Prostate gland (tissue), 2 donors: ENCODE measurements around the gene SLC45A3. TPM values are rescaled to one million over a fixed set of nuclear protein-coding genes. Genes with fewer than 3 reads are reported as not detected.

Source experiments
- DNase-seq: peaks from one replicate; pipeline ENCODE4 v3.0.0-alpha.2; 2019; ENCODE audit warnings: low spot score
- H3K27ac ChIP-seq, 2 donors: fragments of 200-600 bp; sonication (generic); 2 replicates each; pipeline ENCODE4 v1.5.1; 2017 to 2019
- H3K27me3 ChIP-seq: fragments of 200-600 bp; sonication (generic); replicated peaks from 2 replicates; pipeline ENCODE4 v1.5.1; 2019; ENCODE audit not compliant: insufficient read depth
- H3K36me3 ChIP-seq, 2 donors: fragments of 200-600 bp; sonication (generic); 1 replicate in 1 of 2; 2 replicates in 1 of 2; pipeline versions ENCODE4 v1.5.1 to v1.8.1; 2017 to 2019
- H3K4me1 ChIP-seq: fragments of 200-600 bp; sonication (generic); replicated peaks from 2 replicates; pipeline ENCODE4 v1.5.1; 2019
- H3K4me3 ChIP-seq, 2 donors: fragments of 200-600 bp; sonication (generic); 2 replicates each; pipeline ENCODE4 v1.5.1; 2017 to 2019
- H3K9me3 ChIP-seq: fragments of 200-600 bp; sonication (generic); 2 replicates; pipeline ENCODE4 v1.5.1; 2017
- POLR2A ChIP-seq: fragments of 450-650 bp; IDR thresholded peaks from one replicate; pipeline ENCODE4 v1.6.1; 2016; ENCODE audit warnings: antibody characterized with exemption, mild to moderate bottlenecking
- POLR2AphosphoS5 ChIP-seq: sonication (generic); formaldehyde crosslinking; IDR thresholded peaks from one replicate; pipeline ENCODE4 v1.6.1; 2017; ENCODE audit warnings: antibody characterized with exemption
- WGBS: methylation state at CpG from one replicate; pipeline ENCODE4 v1.1.5; 2018; 5-methylcytosine and 5-hydroxymethylcytosine counted together
- intact Hi-C: fragments of 100-400 bp; cut with DNase I; formaldehyde crosslinking; loops from one replicate; pipeline ENCODE4 v1.14.2; 2022
- total RNA-seq, 2 donors: library from RNA; depleted of rRNA; stranded (reverse); fragments of >200 nt; gene quantifications; one replicate each; pipeline ENCODE4 v1.1.0, GENCODE V29; 2016
- TF ChIP-seq, protein P1 (sequence below), 4 experiments: fragments of 200-600 bp in 2 of 4; fragments of 450-650 bp in 2 of 4; sonication (generic) in 2 of 4; IDR thresholded peaks; 1 replicate in 3 of 4; 2 replicates in 1 of 4; pipeline ENCODE4 v1.5.1; 2016 to 2019; ENCODE audit warnings: antibody characterized with exemption in 4 of 4, mild to moderate bottlenecking in 2 of 4, moderate library complexity in 2 of 4

The SLC45A3 gene
- total RNA-seq, 2 donors from 2014 or later = 505 to 1,326 TPM

DNA sequence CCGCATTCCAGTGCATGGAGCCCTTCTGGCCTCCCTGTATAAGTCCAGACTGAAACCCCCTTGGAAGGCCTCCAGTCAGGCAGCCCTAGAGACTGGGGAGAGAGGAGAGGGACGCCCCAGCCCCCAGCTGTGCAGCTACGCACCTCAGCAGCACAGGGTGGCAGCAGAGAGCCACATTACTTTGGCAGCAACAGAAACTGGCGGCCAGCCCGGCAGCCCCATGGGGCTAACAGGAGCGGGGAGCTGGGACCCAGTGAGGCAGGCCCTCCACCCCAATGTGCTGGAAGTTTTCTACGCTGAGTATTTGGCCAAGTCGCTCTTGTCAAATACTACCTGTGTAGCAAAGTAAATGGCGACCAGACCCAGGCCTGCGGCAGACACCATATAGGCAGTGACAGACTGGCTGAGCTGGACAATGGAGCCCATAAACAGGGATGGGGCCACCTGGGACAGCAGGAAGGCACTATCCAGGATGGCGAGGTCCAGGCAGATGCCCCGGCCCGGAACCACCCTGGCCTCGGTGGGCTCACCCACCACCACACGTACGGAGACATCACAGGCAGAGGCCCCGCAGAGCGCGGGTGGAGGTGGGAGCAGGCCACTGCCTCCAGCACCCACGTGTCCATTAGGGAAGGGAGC lies 21.2 kb downstream of the SLC45A3 start:
- peak; percentile 75 for DNase-seq
- intact Hi-C loops = loop anchor here (5.0 kb wide), 1 partner anchor 132 kb away; no protein-coding TSS in a partner anchor
- 18% methylated on average over 11 of the region's 20 CpGs for WGBS

DNA sequence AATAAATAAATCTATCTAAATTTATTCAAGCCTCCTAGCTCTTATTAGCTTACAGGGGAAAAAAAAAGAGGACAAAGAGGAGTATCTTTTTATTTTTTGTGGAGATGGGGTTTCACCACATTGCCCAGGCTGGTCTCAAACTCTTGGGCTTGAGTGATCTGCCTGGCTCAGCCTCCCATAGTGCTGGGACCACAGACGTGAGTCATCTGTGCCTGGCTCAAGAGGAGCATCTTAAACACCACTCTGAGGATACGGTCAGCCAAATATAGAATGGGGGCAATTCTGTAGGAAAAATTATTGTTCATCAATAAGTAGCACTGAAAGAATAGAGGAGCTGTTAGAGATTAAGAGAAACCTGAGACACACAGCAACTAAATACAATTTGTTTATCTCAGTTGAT lies 24.1 kb downstream of the SLC45A3 start:
- intact Hi-C loops = loop anchor here (5.0 kb wide), 1 partner anchor 129 kb away; no protein-coding TSS in a partner anchor

More for the DNA sequence above, 21.2 kb downstream of the SLC45A3 start:
- H3K9me3 ChIP-seq = no peaks in the 10 kb centered on the region
- peak overlapping the region in 1 of 2 donors; percentile 89 for H3K27ac ChIP-seq
- TF ChIP-seq POLR2A (no peak), POLR2AphosphoS5 (peak; percentile 18)
- TF ChIP-seq, protein P1, sequence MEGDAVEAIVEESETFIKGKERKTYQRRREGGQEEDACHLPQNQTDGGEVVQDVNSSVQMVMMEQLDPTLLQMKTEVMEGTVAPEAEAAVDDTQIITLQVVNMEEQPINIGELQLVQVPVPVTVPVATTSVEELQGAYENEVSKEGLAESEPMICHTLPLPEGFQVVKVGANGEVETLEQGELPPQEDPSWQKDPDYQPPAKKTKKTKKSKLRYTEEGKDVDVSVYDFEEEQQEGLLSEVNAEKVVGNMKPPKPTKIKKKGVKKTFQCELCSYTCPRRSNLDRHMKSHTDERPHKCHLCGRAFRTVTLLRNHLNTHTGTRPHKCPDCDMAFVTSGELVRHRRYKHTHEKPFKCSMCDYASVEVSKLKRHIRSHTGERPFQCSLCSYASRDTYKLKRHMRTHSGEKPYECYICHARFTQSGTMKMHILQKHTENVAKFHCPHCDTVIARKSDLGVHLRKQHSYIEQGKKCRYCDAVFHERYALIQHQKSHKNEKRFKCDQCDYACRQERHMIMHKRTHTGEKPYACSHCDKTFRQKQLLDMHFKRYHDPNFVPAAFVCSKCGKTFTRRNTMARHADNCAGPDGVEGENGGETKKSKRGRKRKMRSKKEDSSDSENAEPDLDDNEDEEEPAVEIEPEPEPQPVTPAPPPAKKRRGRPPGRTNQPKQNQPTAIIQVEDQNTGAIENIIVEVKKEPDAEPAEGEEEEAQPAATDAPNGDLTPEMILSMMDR (IDR thresholded peaks at IDR 0.05) = peak; percentile 63 to 92 (median 76)
- H3K4me1 ChIP-seq = peaks cover 12% of the 10 kb centered on the region
- peaks cover 10 to 24% of the 10 kb centered on the region in 2 donors for H3K36me3 ChIP-seq
- no peaks in the 10 kb centered on the region for H3K27me3 ChIP-seq
- no peak overlapping the region for H3K4me3 ChIP-seq

DNA sequence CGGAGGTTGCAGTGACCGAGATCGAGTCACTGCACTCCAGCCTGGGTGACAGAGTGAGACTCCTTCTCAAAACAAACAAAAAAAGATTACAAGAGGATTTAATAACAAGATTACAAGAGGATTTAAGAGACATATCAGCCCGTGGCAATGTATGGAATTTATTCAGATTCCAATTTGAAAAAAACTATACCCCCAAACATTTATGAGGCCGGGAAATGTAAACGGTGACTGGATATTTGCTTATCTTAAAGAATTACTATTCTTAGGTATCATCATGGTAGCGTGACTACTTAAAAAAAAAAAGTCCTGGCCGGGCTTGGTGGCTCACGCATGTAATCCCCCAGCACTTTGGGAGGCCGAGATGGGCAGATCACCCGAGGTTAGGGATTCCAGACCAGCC lies 27.3 kb downstream of the SLC45A3 start:
- TF ChIP-seq, protein P1 (IDR thresholded peaks at IDR 0.05) = no peak
- TF ChIP-seq POLR2A (no peak), POLR2AphosphoS5 (no peak)
- WGBS = 60% methylated on average over 11 of the region's 11 CpGs
- Histone ChIP-seq H3K36me3 (no peaks in the 10 kb centered on the region), H3K4me3 (no peak overlapping the region), H3K4me1 (no peaks in the 10 kb centered on the region), H3K27ac (no peak overlapping the region), H3K27me3 (no peaks in the 10 kb centered on the region), H3K9me3 (no peaks in the 10 kb centered on the region)
- intact Hi-C loops = no loop called here
- no peak for DNase-seq

More for the DNA sequence above, 24.1 kb downstream of the SLC45A3 start:
- H3K27me3 ChIP-seq = no peaks in the 10 kb centered on the region
- DNase-seq = no peak
- H3K4me1 ChIP-seq = peaks cover 9% of the 10 kb centered on the region
- TF ChIP-seq POLR2AphosphoS5 (no peak), POLR2A (no peak)
- TF ChIP-seq, protein P1 (IDR thresholded peaks at IDR 0.05) = no peak
- no peak overlapping the region for H3K27ac ChIP-seq
- no peak overlapping the region for H3K4me3 ChIP-seq
- H3K36me3 ChIP-seq = peaks cover 6 to 7% of the 10 kb centered on the region in 2 donors
- 48% methylated on average over 2 of the region's 2 CpGs for WGBS
- H3K9me3 ChIP-seq = no peaks in the 10 kb centered on the region

DNA sequence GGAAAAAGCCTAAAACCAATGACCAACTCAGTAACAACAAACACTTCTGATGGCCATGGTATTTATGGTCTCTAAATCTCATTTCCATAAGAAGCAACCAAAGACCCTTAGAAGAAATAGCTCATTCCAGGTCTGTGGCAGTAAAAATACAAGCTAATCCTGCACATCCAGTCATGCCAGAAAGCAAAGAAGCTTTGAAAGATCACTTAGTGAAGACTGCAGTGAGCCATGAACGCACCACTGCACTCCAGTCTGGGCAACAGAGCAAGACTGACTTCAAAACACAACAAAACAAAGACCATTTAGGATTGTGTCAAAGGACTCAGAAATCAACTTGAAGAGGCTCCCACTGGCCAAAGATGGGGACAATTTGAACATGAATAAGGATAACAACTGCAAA lies 30.1 kb downstream of the SLC45A3 start:
- TF ChIP-seq POLR2AphosphoS5 (no peak), POLR2A (no peak)
- TF ChIP-seq, protein P1 (IDR thresholded peaks at IDR 0.05) = no peak
- no peaks in the 10 kb centered on the region for H3K4me1 ChIP-seq
- intact Hi-C loops = no loop called here
- DNase-seq = no peak
- no peaks in the 10 kb centered on the region for H3K9me3 ChIP-seq
- WGBS = 58% methylated on average over 1 of the region's 1 CpG
- no peaks in the 10 kb centered on the region for H3K27me3 ChIP-seq
- no peaks in the 10 kb centered on the region for H3K36me3 ChIP-seq
- no peak overlapping the region for H3K4me3 ChIP-seq
- H3K27ac ChIP-seq = no peak overlapping the region

DNA sequence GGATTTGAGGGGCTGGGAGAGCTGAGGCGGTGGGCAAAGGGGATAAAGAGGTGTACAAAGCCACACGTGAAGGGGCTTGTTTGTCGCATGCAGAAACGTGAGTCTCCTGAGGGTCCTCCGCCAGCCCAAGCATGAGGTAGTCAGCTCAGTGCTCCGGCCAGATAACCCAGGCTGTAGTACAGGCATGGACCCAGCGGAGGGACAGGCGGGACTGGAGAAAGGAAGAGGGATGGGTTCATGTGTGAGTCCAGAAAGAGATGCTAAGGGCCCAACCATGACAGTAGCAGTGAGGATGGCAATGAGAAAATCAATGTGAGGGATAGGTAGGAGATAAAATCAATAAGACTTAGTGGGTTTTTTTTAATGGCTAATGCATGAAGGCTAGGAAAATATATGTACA lies 34.8 kb downstream of the SLC45A3 start:
- WGBS = 89% methylated on average over 8 of the region's 8 CpGs

More for the DNA sequence above, 34.8 kb downstream of the SLC45A3 start:
- H3K27me3 ChIP-seq = no peaks in the 10 kb centered on the region
- no peak overlapping the region for H3K27ac ChIP-seq
- H3K4me1 ChIP-seq = no peaks in the 10 kb centered on the region
- DNase-seq = no peak
- no peaks in the 10 kb centered on the region for H3K9me3 ChIP-seq
- H3K36me3 ChIP-seq = no peaks in the 10 kb centered on the region
- intact Hi-C loops = no loop called here
- TF ChIP-seq POLR2A (no peak), POLR2AphosphoS5 (no peak)
- TF ChIP-seq, protein P1 (IDR thresholded peaks at IDR 0.05) = no peak
- no peak overlapping the region for H3K4me3 ChIP-seq
